ENCODE results near the gene VAV1.

DNA sequence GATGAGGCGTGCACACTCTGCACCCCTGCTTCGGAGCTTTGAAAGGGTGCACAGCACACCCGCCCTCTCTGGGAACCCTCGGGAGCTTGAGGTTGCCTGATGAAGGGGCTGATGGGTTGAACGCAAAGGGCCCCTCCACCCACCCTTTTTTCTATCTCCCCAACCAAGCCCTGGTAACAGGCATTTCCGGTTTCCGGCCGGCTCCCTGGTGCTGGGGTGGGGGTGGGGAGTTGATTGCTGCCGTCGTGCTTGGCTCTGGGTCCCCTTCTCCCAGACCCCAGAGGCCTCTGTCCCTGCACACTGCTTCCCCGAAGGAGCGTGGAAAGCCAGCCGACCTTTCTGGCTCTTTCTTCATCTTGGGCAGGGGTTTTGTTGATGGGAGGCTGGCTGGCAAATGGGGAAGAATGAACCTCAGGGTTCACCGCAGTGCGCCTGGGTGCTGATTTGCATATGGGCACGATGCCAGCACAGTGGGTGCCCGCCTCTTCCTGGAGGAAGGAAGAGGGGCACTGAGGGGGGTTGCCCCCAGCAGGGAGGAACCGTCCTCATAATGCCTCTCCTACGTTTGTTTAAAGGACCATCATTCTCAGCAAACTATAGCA lies 29.1 kb downstream of the VAV1 start:
- no peak for TF ChIP-seq CTCF (IDR thresholded peaks at IDR 0.05 in 2 of 3, conservative IDR thresholded peaks at IDR 0.05 in 1 of 3; ENCODE audit: insufficient read depth in 2 of 3, low read depth in 1 of 3, low read length in 3 of 3)
- no peak for TF ChIP-seq POLR2AphosphoS5 (IDR thresholded peaks at IDR 0.05; ENCODE audit: control insufficient read depth, insufficient read depth, low read depth, low read length)

All from K562 (cell line).